Measurements from ENCODE around the gene BBS12. TPM values are rescaled to one million over a fixed set of nuclear protein-coding genes. Genes with fewer than 3 reads are reported as not detected.

The BBS12 gene
- polyA plus RNA-seq, 3 donors: 0.19 to 1.0 (median 0.52) TPM

- peaks cover 0 to 2% (median 0%) of the 10 kb centered on the region in 7 donors for H3K9me3 Mint-ChIP-seq
- Histone ChIP-seq H3K9me3 (replicated peaks in 1 of 2; ENCODE audit: control insufficient read depth in 1 of 2, insufficient read depth in 1 of 2, low read length in 2 of 2) (no peaks in the 10 kb centered on the region), H4K20me1 (ENCODE audit: insufficient read depth, low read length) (no peaks in the 10 kb centered on the region), H2AFZ (ENCODE audit: insufficient read depth, low read depth, low read length, poor library complexity, severe bottlenecking) (peak overlapping the region; percentile 61), H3K9ac (ENCODE audit: insufficient read depth, low read length, poor library complexity, severe bottlenecking) (no peak overlapping the region), H3K4me3 (replicated peaks in 1 of 3; ENCODE audit: low read depth in 2 of 3, low read length in 3 of 3) (peak overlapping the region in 1 of 3 experiments; percentile 82), H3K36me3 (replicated peaks in 1 of 2; ENCODE audit: control insufficient read depth in 1 of 2, insufficient read depth in 2 of 2, low read length in 2 of 2) (no peaks in the 10 kb centered on the region), H3K4me2 (replicated peaks; ENCODE audit: extremely low read depth, low read length, poor library complexity, severe bottlenecking) (no peak overlapping the region), H3K27ac (ENCODE audit: low read depth in 1 of 2, low read length in 2 of 2) (no peak overlapping the region), H3K27me3 (ENCODE audit: control insufficient read depth in 2 of 2, insufficient read depth in 2 of 2, low read length in 2 of 2) (no peaks in the 10 kb centered on the region), H3K79me2 (ENCODE audit: insufficient read depth, low read length) (no peaks in the 10 kb centered on the region), H3K4me1 (ENCODE audit: control insufficient read depth in 1 of 2, insufficient read depth in 2 of 2, low read length in 2 of 2) (peaks cover 11 to 13% of the 10 kb centered on the region in 2 donors)
- H3K27ac Mint-ChIP-seq: no peak overlapping the region
- intact Hi-C loops (cut with micrococcal nuclease): loop anchor here in 1 of 2 donors (10.0 kb wide), 1 partner anchor 193 kb away; the partner anchor contains the start of gene NUDT6
- peaks cover 0 to under 1% (median 0%) of the 10 kb centered on the region in 3 donors for H3K27me3 Mint-ChIP-seq (ENCODE audit: low read depth in 3 of 3)
- H3K36me3 Mint-ChIP-seq: no peaks in the 10 kb centered on the region
- WGBS (ENCODE audit: insufficient coverage): no CpG with 5 or more reads among the region's 2 CpGs
- peaks cover 13% of the 10 kb centered on the region for H3K4me1 Mint-ChIP-seq
- peak overlapping the region in 1 of 2 donors; percentile 94 for H3K4me3 Mint-ChIP-seq
- TF ChIP-seq, protein P1, sequence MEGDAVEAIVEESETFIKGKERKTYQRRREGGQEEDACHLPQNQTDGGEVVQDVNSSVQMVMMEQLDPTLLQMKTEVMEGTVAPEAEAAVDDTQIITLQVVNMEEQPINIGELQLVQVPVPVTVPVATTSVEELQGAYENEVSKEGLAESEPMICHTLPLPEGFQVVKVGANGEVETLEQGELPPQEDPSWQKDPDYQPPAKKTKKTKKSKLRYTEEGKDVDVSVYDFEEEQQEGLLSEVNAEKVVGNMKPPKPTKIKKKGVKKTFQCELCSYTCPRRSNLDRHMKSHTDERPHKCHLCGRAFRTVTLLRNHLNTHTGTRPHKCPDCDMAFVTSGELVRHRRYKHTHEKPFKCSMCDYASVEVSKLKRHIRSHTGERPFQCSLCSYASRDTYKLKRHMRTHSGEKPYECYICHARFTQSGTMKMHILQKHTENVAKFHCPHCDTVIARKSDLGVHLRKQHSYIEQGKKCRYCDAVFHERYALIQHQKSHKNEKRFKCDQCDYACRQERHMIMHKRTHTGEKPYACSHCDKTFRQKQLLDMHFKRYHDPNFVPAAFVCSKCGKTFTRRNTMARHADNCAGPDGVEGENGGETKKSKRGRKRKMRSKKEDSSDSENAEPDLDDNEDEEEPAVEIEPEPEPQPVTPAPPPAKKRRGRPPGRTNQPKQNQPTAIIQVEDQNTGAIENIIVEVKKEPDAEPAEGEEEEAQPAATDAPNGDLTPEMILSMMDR (IDR thresholded peaks at IDR 0.05): no peak
- no peak for DNase-seq
Observed at GRCh38 chr4:122731676-122732075, 828 bp upstream of the BBS12 start.

DNA sequence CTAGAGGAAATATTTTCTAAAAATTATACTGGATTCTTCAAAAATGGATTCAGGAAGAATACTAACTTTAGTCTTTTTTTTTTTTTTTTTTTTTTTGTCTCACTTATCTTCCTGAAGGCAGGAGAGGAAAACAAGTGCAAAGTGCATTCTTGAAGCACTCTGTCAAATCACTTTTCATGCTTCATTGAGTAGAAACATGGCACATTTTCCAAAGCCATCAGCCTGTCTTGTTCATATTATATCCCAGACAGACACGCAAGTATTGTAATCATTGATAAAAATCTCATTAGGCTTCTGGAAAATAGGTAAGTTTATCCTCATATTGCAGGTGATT lies 1.2 kb downstream of the BBS12 start:
- no peak for DNase-seq
- peak overlapping the region in 4 of 7 donors; percentile 68 to 99 (median 96) for H3K27ac Mint-ChIP-seq
- no peaks in the 10 kb centered on the region for H3K36me3 Mint-ChIP-seq
- TF ChIP-seq, protein P1 (IDR thresholded peaks at IDR 0.05): no peak
- peak overlapping the region; percentile 85 for H3K4me2 ChIP-seq (replicated peaks; ENCODE audit: extremely low read depth, low read length, poor library complexity, severe bottlenecking)
- peak overlapping the region in 1 of 3 experiments; percentile 82 for H3K4me3 ChIP-seq (replicated peaks in 1 of 3; ENCODE audit: low read depth in 2 of 3, low read length in 3 of 3)
- H3K4me1 ChIP-seq (ENCODE audit: control insufficient read depth in 1 of 2, insufficient read depth in 2 of 2, low read length in 2 of 2): peaks cover 14 to 30% of the 10 kb centered on the region in 2 donors
- H3K9me3 ChIP-seq (replicated peaks in 1 of 2; ENCODE audit: control insufficient read depth in 1 of 2, insufficient read depth in 1 of 2, low read length in 2 of 2): no peaks in the 10 kb centered on the region
- H2AFZ ChIP-seq (ENCODE audit: insufficient read depth, low read depth, low read length, poor library complexity, severe bottlenecking): no peak overlapping the region
- intact Hi-C loops (cut with micrococcal nuclease): loop anchor here in 1 of 2 donors (10.0 kb wide), 1 partner anchor 191 kb away; the partner anchor contains the start of gene NUDT6
- H3K27ac ChIP-seq (ENCODE audit: low read depth in 1 of 2, low read length in 2 of 2): peak overlapping the region in 1 of 2 donors; percentile 89
- no peak overlapping the region for H3K4me3 Mint-ChIP-seq
- no peaks in the 10 kb centered on the region for H3K27me3 ChIP-seq (ENCODE audit: control insufficient read depth in 2 of 2, insufficient read depth in 2 of 2, low read length in 2 of 2)
- H3K4me1 Mint-ChIP-seq: peaks cover 27% of the 10 kb centered on the region
- H3K79me2 ChIP-seq (ENCODE audit: insufficient read depth, low read length): no peaks in the 10 kb centered on the region
- WGBS (ENCODE audit: insufficient coverage): no CpG with 5 or more reads among the region's 1 CpG
- no peak overlapping the region for H3K9ac ChIP-seq (ENCODE audit: insufficient read depth, low read length, poor library complexity, severe bottlenecking)
- H3K36me3 ChIP-seq (replicated peaks in 1 of 2; ENCODE audit: control insufficient read depth in 1 of 2, insufficient read depth in 2 of 2, low read length in 2 of 2): no peaks in the 10 kb centered on the region
- peaks cover 0 to 2% (median 0%) of the 10 kb centered on the region in 7 donors for H3K9me3 Mint-ChIP-seq
- H3K27me3 Mint-ChIP-seq (ENCODE audit: low read depth in 3 of 3): no peaks in the 10 kb centered on the region
- no peaks in the 10 kb centered on the region for H4K20me1 ChIP-seq (ENCODE audit: insufficient read depth, low read length)

Data from CD14-positive monocyte (primary cell).